GM06990 (cell line): ENCODE data around the gene RALGPS1.

ENCODE experiments used
- DNase-seq: peaks from one replicate; pipeline ENCODE4 v3.0.0-alpha.2; 2011; ENCODE audit not compliant: insufficient read length; ENCODE audit errors: extremely low read depth
- H3K27me3 ChIP-seq: replicated peaks from 2 replicates; pipeline ENCODE4 v1.6.0; 2011; ENCODE audit warnings: low read length; ENCODE audit not compliant: control insufficient read depth, insufficient read depth
- H3K36me3 ChIP-seq: 2 replicates; pipeline ENCODE4 v1.5.1; 2011; ENCODE audit warnings: low read length; ENCODE audit not compliant: control insufficient read depth, insufficient read depth
- H3K4me3 ChIP-seq: replicated peaks from 2 replicates; pipeline ENCODE4 v1.5.1; 2011; ENCODE audit warnings: low read depth, mild to moderate bottlenecking, control low read depth, low read length
- TF ChIP-seq, protein P1 (sequence below): IDR thresholded peaks from 2 replicates; pipeline ENCODE4 v1.5.1; 2011; ENCODE audit warnings: low read length, control low read depth, mild to moderate bottlenecking, inconsistent platforms; ENCODE audit not compliant: insufficient read depth, poor library complexity, severe bottlenecking

RALGPS1 gene

DNA sequence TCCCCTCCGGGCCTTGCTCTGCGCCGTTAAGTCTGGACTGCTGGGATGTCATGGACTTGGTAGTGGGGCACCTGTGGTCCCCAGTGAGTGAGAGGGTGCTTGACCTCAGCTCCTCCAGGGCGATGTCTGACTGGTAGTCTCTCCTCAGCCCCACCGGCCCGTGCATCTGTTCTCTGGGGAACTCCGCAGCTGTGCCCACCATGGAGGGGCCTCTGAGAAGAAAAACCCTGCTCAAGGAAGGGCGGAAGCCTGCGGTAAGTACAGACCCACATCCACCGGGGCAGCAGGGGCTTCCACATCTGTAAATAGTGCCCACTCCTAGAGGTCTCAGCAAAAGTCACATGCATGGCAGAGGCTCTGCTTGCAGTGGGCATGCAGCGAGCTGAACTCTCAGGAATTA, 297.4 kb downstream of the RALGPS1 start:
- Histone ChIP-seq H3K36me3 (no peaks in the 10 kb centered on the region), H3K4me3 (no peak overlapping the region), H3K27me3 (no peaks in the 10 kb centered on the region)
- DNase-seq, result no peak
- TF ChIP-seq, protein P1, sequence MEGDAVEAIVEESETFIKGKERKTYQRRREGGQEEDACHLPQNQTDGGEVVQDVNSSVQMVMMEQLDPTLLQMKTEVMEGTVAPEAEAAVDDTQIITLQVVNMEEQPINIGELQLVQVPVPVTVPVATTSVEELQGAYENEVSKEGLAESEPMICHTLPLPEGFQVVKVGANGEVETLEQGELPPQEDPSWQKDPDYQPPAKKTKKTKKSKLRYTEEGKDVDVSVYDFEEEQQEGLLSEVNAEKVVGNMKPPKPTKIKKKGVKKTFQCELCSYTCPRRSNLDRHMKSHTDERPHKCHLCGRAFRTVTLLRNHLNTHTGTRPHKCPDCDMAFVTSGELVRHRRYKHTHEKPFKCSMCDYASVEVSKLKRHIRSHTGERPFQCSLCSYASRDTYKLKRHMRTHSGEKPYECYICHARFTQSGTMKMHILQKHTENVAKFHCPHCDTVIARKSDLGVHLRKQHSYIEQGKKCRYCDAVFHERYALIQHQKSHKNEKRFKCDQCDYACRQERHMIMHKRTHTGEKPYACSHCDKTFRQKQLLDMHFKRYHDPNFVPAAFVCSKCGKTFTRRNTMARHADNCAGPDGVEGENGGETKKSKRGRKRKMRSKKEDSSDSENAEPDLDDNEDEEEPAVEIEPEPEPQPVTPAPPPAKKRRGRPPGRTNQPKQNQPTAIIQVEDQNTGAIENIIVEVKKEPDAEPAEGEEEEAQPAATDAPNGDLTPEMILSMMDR, result no peak

DNA sequence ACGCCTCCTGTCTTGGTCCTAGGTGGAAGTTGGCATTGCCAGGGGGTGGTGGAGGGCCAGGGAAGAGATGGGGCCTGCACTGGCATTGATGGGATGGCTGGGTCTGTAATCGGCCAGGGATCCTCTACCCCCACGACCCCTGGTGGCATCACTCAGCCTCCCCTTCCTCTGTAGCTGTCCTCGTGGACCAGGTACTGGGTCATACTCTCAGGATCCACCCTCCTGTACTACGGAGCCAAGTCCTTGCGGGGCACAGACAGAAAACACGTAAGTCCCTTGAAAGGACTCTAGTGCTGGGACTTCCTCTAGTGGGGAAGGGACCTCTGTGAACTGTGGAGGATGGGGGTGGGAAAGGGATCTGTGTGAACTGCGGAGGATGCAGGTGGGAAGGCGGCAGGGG, 297.9 kb downstream of the RALGPS1 start:
- Histone ChIP-seq H3K36me3 (no peaks in the 10 kb centered on the region), H3K4me3 (no peak overlapping the region), H3K27me3 (no peaks in the 10 kb centered on the region)
- TF ChIP-seq, protein P1, result no peak
- DNase-seq, result no peak

DNA sequence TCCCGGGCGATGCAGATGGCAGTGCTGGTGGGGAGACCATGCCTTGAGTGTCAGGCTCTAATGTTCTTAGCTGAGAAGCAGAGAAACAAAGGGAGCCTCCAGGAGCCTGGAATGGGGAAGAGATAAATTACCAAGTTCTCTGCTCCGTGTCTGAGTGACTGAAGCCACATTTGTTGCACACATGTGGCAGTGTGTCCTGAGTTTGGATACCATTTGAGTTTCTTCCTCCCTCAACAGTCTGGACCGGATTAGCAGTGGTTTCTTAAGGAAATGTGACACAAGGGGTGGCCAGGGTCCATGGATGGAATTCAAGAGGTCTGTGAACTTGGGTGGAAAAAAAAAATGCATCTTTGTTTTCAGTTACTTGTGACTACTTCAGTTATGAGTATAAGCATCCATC, 299.3 kb downstream of the RALGPS1 start:
- Histone ChIP-seq H3K36me3 (no peaks in the 10 kb centered on the region), H3K4me3 (no peak overlapping the region), H3K27me3 (no peaks in the 10 kb centered on the region)
- TF ChIP-seq, protein P1, result no peak
- no peak for DNase-seq

DNA sequence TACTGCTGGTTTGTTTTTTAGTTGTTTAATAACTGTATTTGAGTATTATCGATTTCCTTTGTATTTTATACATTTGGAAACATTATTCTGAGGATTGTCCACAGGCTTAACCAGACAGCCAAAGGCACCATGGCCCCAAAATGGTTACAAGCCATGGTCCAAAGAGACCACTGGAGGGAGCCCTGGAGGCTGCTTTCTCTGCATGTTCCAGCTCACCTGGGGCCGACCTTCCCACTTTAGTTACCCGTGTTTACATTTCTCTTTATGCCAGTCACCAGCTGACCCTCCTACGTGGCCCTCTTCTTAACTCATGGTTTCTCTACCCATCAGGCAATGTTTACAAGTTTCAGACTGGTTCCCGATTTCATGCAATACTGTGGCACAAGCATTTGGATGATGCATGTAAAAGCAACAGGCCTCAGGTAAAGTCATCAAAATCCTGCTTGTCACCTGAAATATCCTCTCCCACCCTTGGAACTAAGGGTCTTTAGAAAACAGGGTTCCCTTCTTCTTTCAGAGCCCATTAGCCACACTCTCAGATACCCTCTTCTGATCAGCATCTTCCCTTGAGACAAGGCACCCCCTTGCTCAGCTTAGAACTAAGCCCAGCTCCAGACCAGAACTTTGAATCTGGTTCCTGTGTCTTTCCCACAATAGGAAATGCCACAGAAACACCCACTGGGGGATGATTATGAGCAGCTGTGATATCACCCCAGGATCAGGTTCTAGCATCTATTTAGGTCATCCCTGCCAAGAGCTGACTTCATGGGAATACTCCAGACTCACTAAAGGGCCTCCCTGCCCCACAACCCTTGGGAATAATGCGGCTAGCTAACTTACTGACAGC, 300.1 kb downstream of the RALGPS1 start:
- no peak for DNase-seq
- TF ChIP-seq, protein P1, result peak; percentile 91

DNA sequence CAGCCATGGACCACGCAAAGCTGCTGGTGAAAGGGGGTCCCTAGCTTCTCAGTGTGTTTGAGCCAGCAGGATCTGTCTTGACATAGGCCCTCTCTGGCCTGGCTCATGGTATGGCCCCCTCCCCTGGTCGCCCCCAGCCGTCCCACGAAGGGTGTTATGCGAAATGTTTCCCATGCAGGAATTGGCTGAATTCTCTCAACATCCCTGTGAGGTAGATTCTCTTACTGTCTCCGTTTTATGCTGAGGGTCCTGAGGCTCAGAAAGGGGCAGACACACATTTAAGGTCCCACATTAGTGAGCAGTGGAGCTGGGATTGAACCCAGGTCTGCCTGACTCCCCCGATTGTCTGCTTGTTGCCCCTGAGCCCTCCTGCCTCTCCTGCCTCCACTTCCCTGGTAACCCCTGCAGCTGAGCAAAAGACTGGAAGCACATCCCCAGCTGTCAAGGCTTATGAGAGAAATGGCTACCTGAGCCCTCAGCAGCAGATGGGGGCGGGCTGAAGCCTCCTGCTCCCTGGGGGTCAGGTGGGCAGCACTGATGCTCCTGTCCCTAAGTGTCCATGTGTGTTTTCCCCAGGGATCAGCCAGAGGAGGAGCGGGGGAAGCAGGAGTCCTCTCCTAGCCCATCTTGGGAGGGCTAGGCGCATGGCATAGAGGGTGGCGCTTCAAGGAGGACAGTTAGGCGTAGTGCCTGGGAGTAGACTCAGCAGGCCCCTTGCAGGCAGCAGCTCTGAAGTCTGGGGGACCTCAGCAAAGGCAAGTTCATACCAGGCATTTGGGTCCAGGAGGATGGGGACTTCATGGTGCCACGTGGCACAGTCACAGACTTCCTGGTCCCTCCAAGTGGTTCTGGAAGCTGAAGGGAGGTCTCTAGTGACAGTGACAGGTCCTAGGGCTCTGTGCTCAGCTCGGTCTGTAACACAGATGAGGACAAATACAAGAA, 301.0 kb downstream of the RALGPS1 start:
- H3K36me3 ChIP-seq, result no peaks in the 10 kb centered on the region
- no peaks in the 10 kb centered on the region for H3K27me3 ChIP-seq
- no peak for DNase-seq
- no peak overlapping the region for H3K4me3 ChIP-seq
- TF ChIP-seq, protein P1, result no peak

More for the DNA sequence above, 300.1 kb downstream of the RALGPS1 start:
- Histone ChIP-seq H3K36me3 (no peaks in the 10 kb centered on the region), H3K4me3 (no peak overlapping the region), H3K27me3 (no peaks in the 10 kb centered on the region)
